NB4 (cell line): Measurements from ENCODE around the gene GPX3.

Experiments used
- DNase-seq: peaks from one replicate; pipeline ENCODE4 v3.0.0; 2010; ENCODE audit warnings: low read depth
- H3K4me3 ChIP-seq: one replicate; pipeline ENCODE4 v1.5.1; 2011; ENCODE audit warnings: mild to moderate bottlenecking, low read depth, low read length, moderate library complexity
- CTCF ChIP-seq: IDR thresholded peaks from one replicate; pipeline ENCODE4 v1.5.1; 2012; ENCODE audit warnings: low read depth, low read length
- MAX ChIP-seq: IDR thresholded peaks from 2 replicates; pipeline ENCODE4 v1.6.1; 2011; ENCODE audit warnings: low read depth, low read length
- MYC ChIP-seq: IDR thresholded peaks from 2 replicates; pipeline ENCODE4 v1.6.1; 2011; ENCODE audit warnings: low read depth, low read length
- POLR2A ChIP-seq: IDR thresholded peaks from 2 replicates; pipeline ENCODE4 v1.6.1; 2011; ENCODE audit warnings: mild to moderate bottlenecking; ENCODE audit not compliant: insufficient read length; ENCODE audit errors: extremely low read depth

The GPX3 gene

GRCh38 chr5:151039665-151040064 is 19.3 kb downstream of the GPX3 start:
- H3K4me3 ChIP-seq: no peak overlapping the region
- no peak for DNase-seq
- TF ChIP-seq POLR2A: no peak
- TF ChIP-seq MAX: no peak
- TF ChIP-seq MYC: no peak
- no peak for TF ChIP-seq CTCF

- no peak for DNase-seq
- TF ChIP-seq POLR2A (no peak), MYC (no peak), CTCF (no peak), MAX (no peak)
Measured at GRCh38 chr5:151040211-151040747, 19.9 kb downstream of the GPX3 start.

GRCh38 chr5:151041577-151042268 is 21.3 kb downstream of the GPX3 start:
- TF ChIP-seq MYC: no peak
- TF ChIP-seq MAX: no peak
- no peak for TF ChIP-seq CTCF
- no peak for TF ChIP-seq POLR2A
- DNase-seq: no peak
- no peak overlapping the region for H3K4me3 ChIP-seq

More at GRCh38 chr5:151040211-151040747, 19.9 kb downstream of the GPX3 start:
- no peak overlapping the region for H3K4me3 ChIP-seq

- no peak for TF ChIP-seq MYC
- DNase-seq: no peak
- H3K4me3 ChIP-seq: no peak overlapping the region
Measured at GRCh38 chr5:151042453-151043093, 22.2 kb downstream of the GPX3 start.

- TF ChIP-seq MAX: no peak
- TF ChIP-seq CTCF: peak; percentile 91
- peak; percentile 34 for DNase-seq
- H3K4me3 ChIP-seq: no peak overlapping the region
Measured at GRCh38 chr5:151047814-151048425, 27.5 kb downstream of the GPX3 start.

GRCh38 chr5:151048526-151048925 is 28.1 kb downstream of the GPX3 start:
- TF ChIP-seq CTCF (no peak), MAX (no peak), POLR2A (no peak), MYC (no peak)
- no peak for DNase-seq
- no peak overlapping the region for H3K4me3 ChIP-seq
